GM12865 (cell line): ENCODE data around the gene NPC2.

Experiments
- DNase-seq: peaks from one replicate; pipeline ENCODE4 v3.0.0; 2010; ENCODE audit warnings: low read depth
- H3K4me3 ChIP-seq: 2 replicates; pipeline ENCODE4 v1.5.1; 2011; ENCODE audit warnings: mild to moderate bottlenecking, low read depth, low read length, control low read depth
- CTCF ChIP-seq: IDR thresholded peaks from 2 replicates; pipeline ENCODE4 v1.5.1; 2011; ENCODE audit warnings: low read length, control low read depth, low read depth, inconsistent platforms; ENCODE audit not compliant: insufficient read depth; ENCODE audit errors: missing control alignments

The NPC2 gene

GRCh38 chr14:74507840-74508239 lies 14.7 kb upstream of the NPC2 start:
- TF ChIP-seq CTCF: no peak
- no peak overlapping the region for H3K4me3 ChIP-seq
- no peak for DNase-seq

GRCh38 chr14:74507085-74507484 lies 14.0 kb upstream of the NPC2 start:
- no peak for TF ChIP-seq CTCF
- no peak overlapping the region for H3K4me3 ChIP-seq
- no peak for DNase-seq

GRCh38 chr14:74506411-74506851 lies 13.3 kb upstream of the NPC2 start:
- no peak overlapping the region for H3K4me3 ChIP-seq
- no peak for DNase-seq
- TF ChIP-seq CTCF: no peak

GRCh38 chr14:74505831-74506230 lies 12.7 kb upstream of the NPC2 start:
- TF ChIP-seq CTCF: no peak
- H3K4me3 ChIP-seq: no peak overlapping the region
- DNase-seq: no peak

- no peak for TF ChIP-seq CTCF
- H3K4me3 ChIP-seq: no peak overlapping the region
- no peak for DNase-seq
Observed at GRCh38 chr14:74504874-74505720, 12.0 kb upstream of the NPC2 start.

- H3K4me3 ChIP-seq: no peak overlapping the region
- TF ChIP-seq CTCF: no peak
- DNase-seq: no peak
Observed at GRCh38 chr14:74504412-74504811, 11.3 kb upstream of the NPC2 start.

- H3K4me3 ChIP-seq: no peak overlapping the region
- no peak for TF ChIP-seq CTCF
- no peak for DNase-seq
Observed at GRCh38 chr14:74503938-74504335, 10.8 kb upstream of the NPC2 start.
